ENCODE data around the gene TMEM97.
A peak's percentile ranks its signal among the peaks of the same experiment; 100 is the strongest.

TMEM97 gene

DNA sequence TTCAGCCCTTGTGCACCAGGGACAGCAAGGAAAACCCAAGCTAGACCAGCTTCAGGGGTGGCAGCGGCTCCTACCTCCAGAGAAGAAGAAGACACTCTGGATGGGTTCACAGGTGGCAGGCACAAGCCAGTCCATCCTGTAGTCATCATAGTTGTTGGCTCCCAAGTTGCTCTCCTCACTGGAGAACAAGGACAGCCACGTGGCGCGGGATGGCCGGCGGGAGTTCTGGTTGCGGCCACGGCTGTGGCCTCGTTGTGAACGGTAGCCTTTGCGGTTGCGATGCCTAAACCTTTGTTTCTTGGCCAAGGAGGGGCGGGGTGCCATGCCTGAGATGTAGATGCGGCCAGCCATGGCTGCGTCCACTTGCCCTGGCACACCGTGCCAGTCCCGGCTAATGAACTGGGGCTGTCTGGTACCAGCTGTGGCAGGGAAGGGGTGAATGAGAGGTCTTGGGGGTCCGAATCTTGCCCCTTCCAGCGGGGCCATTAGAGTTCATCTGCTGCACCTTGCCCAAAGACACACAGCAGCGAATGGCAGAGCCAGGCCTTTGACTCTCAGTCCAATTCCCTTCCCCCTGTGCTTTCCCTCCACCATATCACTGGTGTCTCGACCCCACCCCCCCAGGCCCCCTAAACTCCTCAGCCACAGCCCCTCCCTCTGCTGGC is 48.8 kb downstream of the TMEM97 start:
- no peak for DNase-seq

DNA sequence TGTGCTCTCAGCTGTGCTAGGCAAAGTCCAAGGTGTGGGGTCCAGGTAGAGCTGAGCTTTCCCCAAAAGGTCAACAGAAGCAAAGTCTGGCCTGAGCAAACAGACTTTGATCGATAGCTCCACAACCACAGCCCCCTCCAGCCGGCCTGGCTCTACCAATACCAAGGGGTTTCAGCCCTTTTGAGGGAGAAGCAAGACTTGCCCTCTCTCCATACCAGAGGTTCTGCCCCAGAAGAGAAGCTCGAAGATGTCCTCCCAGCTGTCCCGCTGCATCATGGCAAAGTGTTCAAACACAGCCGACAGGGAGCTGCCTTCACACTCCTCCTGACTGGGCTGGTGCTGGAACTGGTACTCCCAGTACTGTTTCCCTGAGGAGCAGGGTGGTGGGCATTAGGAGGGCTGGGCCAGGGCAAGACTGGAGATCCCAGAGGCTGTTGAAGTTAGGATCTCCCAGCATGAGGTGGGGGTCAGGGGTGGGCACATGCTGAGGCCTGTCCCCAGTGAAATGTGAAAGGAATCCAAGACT is 49.4 kb downstream of the TMEM97 start:
- DNase-seq, result no peak

DNA sequence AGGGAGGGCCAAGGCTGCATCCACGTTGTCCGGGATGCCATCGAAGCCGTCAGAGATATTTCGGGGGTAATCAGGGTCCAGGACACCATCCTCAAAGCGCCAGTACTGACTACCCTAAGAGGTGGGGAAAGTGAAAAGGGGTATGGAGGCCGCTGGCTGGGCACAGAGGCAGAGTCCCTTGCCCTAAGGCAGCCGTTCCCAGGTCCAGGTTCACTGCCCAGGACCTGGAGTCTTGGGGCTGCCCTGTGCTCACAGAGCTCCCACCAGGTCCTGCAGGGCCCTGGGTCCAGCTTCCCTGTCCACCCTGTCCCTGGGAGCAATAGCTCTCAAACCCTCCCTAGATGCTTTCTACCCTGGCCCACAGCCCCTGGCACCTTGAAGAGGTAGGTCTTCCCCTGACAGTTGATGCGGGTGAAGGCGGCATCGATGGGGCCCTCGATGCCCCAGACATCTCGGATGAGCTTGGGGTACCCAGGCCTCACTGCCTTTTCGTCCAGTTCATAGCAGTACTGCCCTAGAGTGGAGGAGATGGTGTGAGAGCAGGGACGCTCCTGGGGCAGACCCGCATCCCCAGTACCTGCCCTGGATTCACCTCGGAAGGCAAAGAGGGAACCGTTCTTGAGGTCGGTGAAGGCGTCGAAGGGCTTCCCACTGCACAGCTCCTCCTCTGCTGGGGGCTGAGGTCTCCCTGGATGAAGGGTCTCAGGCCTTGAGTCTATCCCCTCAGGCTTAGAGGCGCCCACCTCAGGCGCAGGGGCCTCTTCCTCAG is 50.1 kb downstream of the TMEM97 start:
- no peak for DNase-seq

DNA sequence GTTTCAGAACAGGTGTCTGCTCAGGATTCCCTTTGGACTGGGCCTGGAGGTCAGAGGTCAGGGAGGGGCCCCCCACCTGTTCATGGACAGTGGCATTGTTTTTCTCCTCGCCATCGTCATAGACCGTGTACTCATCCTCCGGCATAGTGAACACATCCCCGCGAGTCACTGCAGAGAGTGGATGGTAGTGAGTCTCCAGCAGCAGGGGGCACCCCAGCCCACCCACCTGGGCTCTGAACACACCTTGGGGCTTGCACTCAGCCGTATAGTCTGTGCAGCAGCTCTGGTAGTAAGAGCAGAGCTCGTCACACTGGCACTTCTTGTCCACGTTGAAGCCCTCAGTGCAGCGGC is 50.7 kb downstream of the TMEM97 start:
- no peak for DNase-seq

DNA sequence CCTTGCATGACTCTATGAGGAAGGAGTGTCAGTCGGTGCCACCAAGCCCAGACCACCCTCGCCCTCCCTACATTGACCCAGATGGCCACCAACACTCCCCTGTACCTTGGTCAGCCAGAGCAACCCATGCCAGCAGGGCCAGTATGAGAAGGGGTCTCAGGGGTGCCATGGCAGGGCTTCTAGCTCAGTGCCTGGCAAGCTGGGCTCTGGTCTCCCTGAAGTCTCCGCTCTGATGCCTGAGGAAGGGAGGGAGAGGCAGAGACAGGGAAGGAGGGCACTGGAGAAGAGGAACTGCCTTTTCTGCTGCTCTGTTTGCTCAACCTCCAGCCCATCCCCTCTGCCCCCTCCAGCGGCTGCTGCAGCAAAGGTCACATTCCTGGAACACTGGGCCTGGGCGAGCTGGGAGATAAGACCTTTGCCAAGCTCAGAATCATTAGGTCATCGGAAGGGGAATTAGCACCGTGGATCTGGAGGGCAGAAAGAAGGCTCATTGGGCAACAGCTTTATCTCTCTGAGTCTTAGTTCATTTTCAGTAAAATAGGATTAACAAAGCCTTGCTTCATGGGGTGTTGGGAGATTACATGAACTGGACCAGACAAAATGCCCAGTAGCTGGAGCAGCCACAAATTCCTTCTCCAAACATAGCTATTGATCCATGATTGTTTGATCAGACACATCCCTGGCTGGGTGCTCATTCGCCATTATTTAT is 51.2 kb downstream of the TMEM97 start, which contains the start of gene VTN:
TSS of gene VTN (minus strand) at position 273 of the 709 bp plus-strand sequence. CDS start at position 169, 104 bp downstream.
- peak; percentile 39 for DNase-seq

DNA sequence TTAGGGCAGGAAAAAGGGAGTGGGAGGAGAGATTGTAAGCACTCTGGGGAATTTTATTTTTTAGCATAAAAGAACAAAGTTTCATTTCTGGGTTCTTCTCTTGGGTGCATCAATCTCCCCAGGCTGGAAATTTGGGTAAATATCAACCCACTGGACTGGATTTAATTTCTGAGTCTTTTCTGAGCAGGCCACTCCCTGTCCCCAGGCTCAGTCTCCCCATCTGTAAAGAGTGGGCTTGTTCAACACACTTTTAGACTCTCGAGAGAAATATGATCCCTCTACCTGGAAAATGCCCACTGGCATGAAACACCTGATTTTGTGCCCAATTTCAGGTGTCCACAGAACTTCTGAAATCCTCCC is 51.7 kb downstream of the TMEM97 start:
- DNase-seq, result no peak

DNA sequence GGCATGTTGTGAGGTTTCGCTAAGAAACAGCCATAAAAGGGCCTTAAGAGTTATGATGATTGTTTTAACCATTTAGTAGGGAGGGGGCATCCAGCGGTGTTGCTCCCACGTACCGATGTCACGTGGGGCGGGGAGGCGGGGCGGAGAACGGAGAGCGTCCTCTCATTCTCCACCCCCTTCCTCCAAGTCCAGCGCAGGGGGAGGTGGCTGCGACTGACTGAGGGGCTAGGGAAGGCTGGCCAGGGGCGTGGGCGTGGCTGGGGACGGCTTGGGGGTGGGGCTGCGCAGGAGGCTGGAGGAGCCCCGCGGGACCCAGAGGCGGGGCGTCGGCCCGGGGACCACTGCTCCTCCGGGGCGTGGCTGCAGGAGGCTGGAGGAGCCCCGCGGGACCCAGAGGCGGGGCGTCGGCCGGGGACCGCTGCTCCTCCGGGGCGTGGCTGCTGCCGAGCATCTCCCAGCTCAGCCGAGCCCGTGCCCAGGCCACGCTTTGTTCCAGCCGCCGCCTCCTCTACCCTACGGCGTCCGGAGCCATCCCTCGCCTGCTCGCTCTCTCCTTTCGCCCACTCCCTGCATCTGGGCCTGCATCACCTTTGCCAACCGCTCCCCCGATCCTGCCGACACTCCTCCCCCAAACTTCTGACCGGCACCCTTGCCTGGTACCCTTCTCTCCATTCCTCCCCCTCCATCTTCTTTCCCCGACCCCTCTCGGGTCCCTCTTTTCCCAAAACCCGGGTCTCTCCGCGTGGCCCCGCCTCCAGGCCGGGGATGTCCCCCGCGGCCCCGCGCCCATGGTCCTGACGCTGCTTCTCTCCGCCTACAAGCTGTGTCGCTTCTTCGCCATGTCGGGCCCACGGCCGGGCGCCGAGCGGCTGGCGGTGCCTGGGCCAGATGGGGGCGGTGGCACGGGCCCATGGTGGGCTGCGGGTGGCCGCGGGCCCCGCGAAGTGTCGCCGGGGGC is 52.5 kb downstream of the TMEM97 start, which contains the start of gene SARM1:
TSS of gene SARM1 (plus strand) at position 450 of the 958 bp plus-strand sequence. CDS start at position 789, 339 bp downstream.
- peak; percentile 86 for DNase-seq

DNA sequence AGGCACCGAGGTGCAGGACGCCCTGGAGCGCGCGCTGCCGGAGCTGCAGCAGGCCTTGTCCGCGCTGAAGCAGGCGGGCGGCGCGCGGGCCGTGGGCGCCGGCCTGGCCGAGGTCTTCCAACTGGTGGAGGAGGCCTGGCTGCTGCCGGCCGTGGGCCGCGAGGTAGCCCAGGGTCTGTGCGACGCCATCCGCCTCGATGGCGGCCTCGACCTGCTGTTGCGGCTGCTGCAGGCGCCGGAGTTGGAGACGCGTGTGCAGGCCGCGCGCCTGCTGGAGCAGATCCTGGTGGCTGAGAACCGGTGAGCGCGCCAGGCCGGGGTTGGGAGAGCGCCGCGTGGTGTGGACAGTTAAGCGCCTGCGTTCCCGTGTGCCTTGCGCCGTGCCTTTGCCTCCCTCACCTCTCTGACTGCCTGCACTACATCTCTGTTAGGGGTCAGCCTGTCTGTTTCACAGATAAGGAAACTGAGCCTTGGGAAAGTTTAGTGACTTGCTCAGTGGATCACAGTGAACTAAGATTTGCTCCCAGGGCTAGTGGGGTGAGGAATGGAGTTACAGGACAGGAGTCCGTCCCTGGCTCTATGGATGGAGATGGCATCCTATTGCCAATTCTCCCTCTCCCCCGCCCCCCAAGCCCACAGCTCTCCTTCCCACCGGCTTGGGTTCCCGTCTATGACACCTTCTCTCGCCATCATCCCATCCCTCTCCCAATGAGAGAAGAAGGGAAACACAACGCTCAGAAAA is 53.4 kb downstream of the TMEM97 start:
- peak; percentile 23 for DNase-seq

DNA sequence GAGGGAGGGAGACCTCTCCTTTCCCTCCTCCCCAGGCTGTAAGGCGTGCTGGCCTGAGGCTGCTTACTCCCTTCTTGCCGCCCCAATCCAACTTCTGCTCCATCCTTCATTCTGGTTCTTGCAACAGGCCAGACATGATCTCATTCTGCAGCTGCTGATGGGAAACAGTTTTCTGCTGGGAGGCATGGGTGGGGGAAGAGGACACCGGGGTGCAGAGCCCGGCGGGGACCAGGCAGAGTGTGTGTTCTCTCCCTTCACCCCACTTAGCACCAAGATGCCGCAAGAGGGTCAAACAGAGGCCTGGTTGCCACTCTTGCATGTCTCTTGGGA is 53.9 kb downstream of the TMEM97 start:
- DNase-seq, result no peak
